Measurements from ENCODE around the gene SYNDIG1L. TPM values are rescaled to one million over a fixed set of nuclear protein-coding genes. Genes with fewer than 3 reads are reported as not detected.

The SYNDIG1L gene
- total RNA-seq, 2 donors from 2014 or later, result 0.09 to 0.34 TPM

DNA sequence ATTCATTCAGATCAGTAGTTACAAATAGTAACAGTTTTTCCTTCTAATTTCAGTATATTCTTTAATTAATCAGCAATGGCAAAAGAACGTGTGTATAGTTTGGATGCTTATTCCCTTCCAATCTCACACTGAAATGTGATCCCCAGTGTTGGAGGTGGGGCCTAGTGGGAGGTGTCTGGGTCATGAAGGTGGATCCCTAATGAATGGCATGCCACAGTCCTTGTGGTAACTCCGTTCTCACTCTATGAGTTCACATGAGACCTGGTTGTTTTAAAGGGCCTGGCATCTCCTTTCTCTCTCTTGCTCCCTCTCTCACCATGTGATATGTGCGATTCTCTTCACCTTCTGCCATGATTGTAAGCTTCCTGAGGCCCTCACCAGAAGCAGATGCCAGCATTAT is 18.9 kb upstream of the SYNDIG1L start:
- WGBS, result 33% methylated on average over 3 of the region's 3 CpGs
- Histone ChIP-seq H3K27me3 (replicated peaks; ENCODE audit: insufficient read depth) (no peaks in the 10 kb centered on the region), H3K9me3 (no peaks in the 10 kb centered on the region), H3K36me3 (no peaks in the 10 kb centered on the region), H3K27ac (no peak overlapping the region), H3K4me1 (replicated peaks) (no peaks in the 10 kb centered on the region), H3K4me3 (no peak overlapping the region)
- DNase-seq (ENCODE audit: low spot score), result no peak
- TF ChIP-seq POLR2A (IDR thresholded peaks at IDR 0.05), result no peak
- TF ChIP-seq POLR2AphosphoS5 (IDR thresholded peaks at IDR 0.05), result no peak
- no peak for TF ChIP-seq CTCF (IDR thresholded peaks at IDR 0.05)
- intact Hi-C loops (cut with DNase I), result no loop called here

DNA sequence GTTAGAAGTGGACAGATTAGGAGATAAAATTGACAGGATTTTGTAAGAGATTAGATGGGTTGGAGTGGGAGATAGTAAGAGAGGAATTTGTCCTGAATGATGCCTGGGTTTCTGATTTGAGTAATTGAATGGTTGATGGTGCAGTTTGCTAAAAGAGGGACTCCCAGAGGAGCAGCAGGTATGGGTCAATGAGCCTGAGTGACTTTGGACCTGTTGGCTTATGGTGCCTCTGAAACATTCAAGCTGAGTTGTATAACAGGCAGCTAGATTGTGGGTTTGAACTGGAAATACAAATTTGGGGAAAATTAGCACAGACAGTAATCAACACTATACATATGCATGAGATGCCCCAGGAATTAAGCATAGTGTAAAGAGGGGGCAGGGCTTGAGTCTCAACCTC is 16.7 kb upstream of the SYNDIG1L start:
- no peak for DNase-seq (ENCODE audit: low spot score)
- H3K9me3 ChIP-seq, result no peaks in the 10 kb centered on the region
- H3K27me3 ChIP-seq (replicated peaks; ENCODE audit: insufficient read depth), result no peaks in the 10 kb centered on the region
- H3K4me3 ChIP-seq, result no peak overlapping the region
- intact Hi-C loops (cut with DNase I), result no loop called here
- no peak for TF ChIP-seq POLR2AphosphoS5 (IDR thresholded peaks at IDR 0.05)
- TF ChIP-seq POLR2A (IDR thresholded peaks at IDR 0.05), result no peak
- no peak for TF ChIP-seq CTCF (IDR thresholded peaks at IDR 0.05)
- H3K27ac ChIP-seq, result no peak overlapping the region
- no peaks in the 10 kb centered on the region for H3K4me1 ChIP-seq (replicated peaks)
- H3K36me3 ChIP-seq, result no peaks in the 10 kb centered on the region

GRCh38 chr14:74441113-74441512 is 15.1 kb upstream of the SYNDIG1L start:
- no peak for TF ChIP-seq POLR2A (IDR thresholded peaks at IDR 0.05)
- TF ChIP-seq CTCF (IDR thresholded peaks at IDR 0.05), result no peak
- no peaks in the 10 kb centered on the region for H3K9me3 ChIP-seq
- no peaks in the 10 kb centered on the region for H3K4me1 ChIP-seq (replicated peaks)
- H3K27ac ChIP-seq, result no peak overlapping the region
- H3K36me3 ChIP-seq, result no peaks in the 10 kb centered on the region
- H3K27me3 ChIP-seq (replicated peaks; ENCODE audit: insufficient read depth), result no peaks in the 10 kb centered on the region
- H3K4me3 ChIP-seq, result no peak overlapping the region
- no peak for DNase-seq (ENCODE audit: low spot score)
- intact Hi-C loops (cut with DNase I), result no loop called here
- 87% methylated on average over 3 of the region's 3 CpGs for WGBS

GRCh38 chr14:74438351-74438915 is 12.4 kb upstream of the SYNDIG1L start:
- Histone ChIP-seq H3K9me3 (no peaks in the 10 kb centered on the region), H3K4me1 (replicated peaks) (no peaks in the 10 kb centered on the region), H3K36me3 (no peaks in the 10 kb centered on the region), H3K27me3 (replicated peaks; ENCODE audit: insufficient read depth) (no peaks in the 10 kb centered on the region), H3K4me3 (no peak overlapping the region), H3K27ac (no peak overlapping the region)
- TF ChIP-seq CTCF (IDR thresholded peaks at IDR 0.05), result no peak
- no peak for TF ChIP-seq POLR2A (IDR thresholded peaks at IDR 0.05)
- TF ChIP-seq POLR2AphosphoS5 (IDR thresholded peaks at IDR 0.05), result no peak
- intact Hi-C loops (cut with DNase I), result no loop called here
- no peak for DNase-seq (ENCODE audit: low spot score)
- WGBS, result 55% methylated on average over 3 of the region's 3 CpGs

DNA sequence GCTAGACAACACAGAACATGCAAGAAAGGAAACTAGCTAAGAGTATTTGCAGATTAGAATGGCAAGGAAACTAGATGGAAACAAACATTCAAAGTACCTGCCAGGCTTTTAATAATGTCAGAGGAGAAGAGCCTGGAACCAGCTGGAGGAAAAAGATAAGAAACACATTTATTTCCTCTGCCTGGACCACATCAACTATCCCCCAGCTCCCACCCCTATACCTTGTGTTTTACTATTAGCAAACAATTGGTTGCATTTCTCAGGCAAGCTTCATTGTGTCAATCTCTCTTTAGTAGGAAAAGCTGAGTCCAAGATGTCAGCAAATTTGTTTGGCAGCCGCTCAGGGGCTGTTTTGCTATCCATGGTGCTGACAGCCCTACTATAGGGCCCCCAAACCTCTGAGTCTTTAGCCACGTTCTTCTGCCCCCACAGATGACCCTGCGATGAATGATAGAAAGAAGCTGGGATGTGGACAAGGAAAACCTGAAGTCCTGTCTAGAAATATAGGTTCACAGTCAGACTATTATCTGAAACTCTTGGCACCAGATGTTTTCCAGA is 11.6 kb upstream of the SYNDIG1L start:
- H3K4me3 ChIP-seq, result no peak overlapping the region
- DNase-seq (ENCODE audit: low spot score), result no peak
- H3K27ac ChIP-seq, result no peak overlapping the region
- intact Hi-C loops (cut with DNase I), result no loop called here
- no peaks in the 10 kb centered on the region for H3K36me3 ChIP-seq
- WGBS, result 16% methylated on average over 3 of the region's 3 CpGs
- no peaks in the 10 kb centered on the region for H3K27me3 ChIP-seq (replicated peaks; ENCODE audit: insufficient read depth)
- H3K4me1 ChIP-seq (replicated peaks), result no peaks in the 10 kb centered on the region
- TF ChIP-seq POLR2AphosphoS5 (IDR thresholded peaks at IDR 0.05) (no peak), POLR2A (IDR thresholded peaks at IDR 0.05) (no peak), CTCF (IDR thresholded peaks at IDR 0.05) (no peak)
- no peaks in the 10 kb centered on the region for H3K9me3 ChIP-seq

All from prostate gland (tissue), 2 donors.